Effector memory CD4-positive, alpha-beta T cell (primary cell): ENCODE data around the gene PDE4D.
"Not testable (repeated sequence)": the region's sequence is repeated elsewhere in the genome, so short reads cannot be mapped to it uniquely, and the experiment has no call there.

Experiments
- DNase-seq, 3 donors: peaks; one replicate each; pipeline ENCODE4 v3.0.0-alpha.2; 2020
- H3K27ac ChIP-seq: 2 replicates; pipeline ENCODE4 v1.7.0; 2013; ENCODE audit warnings: mild to moderate bottlenecking, low read length, moderate library complexity; ENCODE audit not compliant: insufficient read depth, poor library complexity, severe bottlenecking
- H3K27me3 ChIP-seq: replicated peaks from 2 replicates; pipeline ENCODE4 v1.7.0; 2013; ENCODE audit warnings: mild to moderate bottlenecking, low read length; ENCODE audit not compliant: insufficient read depth, control insufficient read depth, poor library complexity, severe bottlenecking
- H3K36me3 ChIP-seq: 2 replicates; pipeline ENCODE4 v1.7.0; 2013; ENCODE audit warnings: mild to moderate bottlenecking, low read length, moderate library complexity; ENCODE audit not compliant: control insufficient read depth, insufficient read depth
- H3K4me1 ChIP-seq: 2 replicates; pipeline ENCODE4 v1.7.0; 2013; ENCODE audit warnings: low read length, mild to moderate bottlenecking; ENCODE audit not compliant: control insufficient read depth, insufficient read depth, poor library complexity, severe bottlenecking
- H3K4me3 ChIP-seq: 2 replicates; pipeline ENCODE4 v1.7.0; 2013; ENCODE audit warnings: low read length, low read depth, mild to moderate bottlenecking; ENCODE audit not compliant: insufficient read depth, poor library complexity, severe bottlenecking
- H3K9me3 ChIP-seq: 2 replicates; pipeline ENCODE4 v1.7.0; 2013; ENCODE audit warnings: mild to moderate bottlenecking, low read length, moderate library complexity; ENCODE audit not compliant: control insufficient read depth

Gene PDE4D

GRCh38 chr5:59766427-59767210, 126.9 kb downstream of the PDE4D start:
- no peaks in the 10 kb centered on the region for H3K4me1 ChIP-seq
- H3K27me3 ChIP-seq, result peaks cover 5% of the 10 kb centered on the region
- H3K9me3 ChIP-seq, result no peaks in the 10 kb centered on the region
- H3K27ac ChIP-seq, result no peak overlapping the region
- DNase-seq, result no peak
- H3K36me3 ChIP-seq, result no peaks in the 10 kb centered on the region
- H3K4me3 ChIP-seq, result no peak overlapping the region

DNA sequence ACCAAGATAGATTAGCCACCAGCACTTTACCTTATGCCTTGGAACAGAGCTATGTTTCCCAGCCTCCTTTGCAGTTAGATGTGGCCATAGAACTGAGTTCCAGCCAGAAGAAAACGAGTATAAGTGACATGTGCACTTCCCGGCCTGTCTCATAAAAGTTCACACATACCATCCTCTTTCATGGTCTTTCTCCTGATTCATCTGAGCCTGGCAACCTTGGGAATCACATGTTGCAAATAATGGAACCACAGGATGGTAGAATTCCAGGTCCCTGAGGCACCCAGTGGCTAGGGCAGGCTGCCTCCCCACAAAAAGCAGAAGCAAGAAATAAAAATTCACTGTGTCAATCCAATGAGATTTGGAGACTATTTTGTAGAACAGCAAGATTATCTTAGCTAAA, 128.1 kb downstream of the PDE4D start:
- Histone ChIP-seq H3K9me3 (no peaks in the 10 kb centered on the region), H3K4me3 (no peak overlapping the region), H3K27ac (no peak overlapping the region), H3K36me3 (no peaks in the 10 kb centered on the region), H3K4me1 (no peaks in the 10 kb centered on the region), H3K27me3 (peaks cover 5% of the 10 kb centered on the region)
- no peak for DNase-seq

DNA sequence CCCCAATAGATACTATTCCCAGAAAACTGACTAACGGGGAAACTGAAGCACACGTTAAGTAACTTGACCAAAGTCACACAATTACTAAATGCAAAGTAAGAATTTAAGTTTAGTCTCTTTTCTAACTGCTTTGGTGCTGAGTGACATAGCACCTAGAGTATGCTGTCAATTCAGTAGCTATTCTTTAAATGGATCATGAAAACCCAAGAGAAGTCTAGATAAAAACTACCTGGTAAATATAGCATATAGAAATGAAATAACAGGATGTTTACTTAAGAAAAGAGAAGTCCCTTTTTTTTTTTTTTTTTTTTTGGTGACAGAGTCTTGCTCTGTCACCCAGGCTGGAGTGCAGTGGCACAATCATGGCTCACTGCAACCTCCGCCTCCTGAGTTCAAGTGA, 129.2 kb downstream of the PDE4D start:
- peaks cover 5% of the 10 kb centered on the region for H3K27me3 ChIP-seq
- no peak overlapping the region for H3K4me3 ChIP-seq
- no peaks in the 10 kb centered on the region for H3K4me1 ChIP-seq
- H3K27ac ChIP-seq, result no peak overlapping the region
- no peak for DNase-seq
- no peaks in the 10 kb centered on the region for H3K9me3 ChIP-seq
- no peaks in the 10 kb centered on the region for H3K36me3 ChIP-seq

DNA sequence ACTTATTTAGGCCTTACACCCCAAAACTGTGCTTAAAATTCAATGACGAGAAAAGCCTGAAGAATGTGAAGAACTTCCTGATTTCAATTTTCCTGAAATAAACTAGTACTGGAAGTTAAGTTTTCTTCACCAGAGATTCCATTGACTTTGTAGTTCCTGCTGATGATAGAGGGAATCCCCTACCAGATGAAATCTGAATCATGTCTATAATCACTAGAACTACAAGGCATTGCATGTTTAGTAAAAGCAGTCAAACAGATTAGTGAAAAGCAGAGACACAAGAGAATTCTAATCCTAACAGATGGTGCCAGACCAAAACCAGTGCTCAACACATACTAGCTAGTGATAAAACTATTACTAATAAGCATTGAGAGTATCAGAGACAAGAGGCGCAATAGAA, 130.0 kb downstream of the PDE4D start:
- no peaks in the 10 kb centered on the region for H3K36me3 ChIP-seq
- H3K4me3 ChIP-seq, result no peak overlapping the region
- DNase-seq, result no peak
- peaks cover 4% of the 10 kb centered on the region for H3K27me3 ChIP-seq
- H3K9me3 ChIP-seq, result no peaks in the 10 kb centered on the region
- H3K27ac ChIP-seq, result no peak overlapping the region
- no peaks in the 10 kb centered on the region for H3K4me1 ChIP-seq

DNA sequence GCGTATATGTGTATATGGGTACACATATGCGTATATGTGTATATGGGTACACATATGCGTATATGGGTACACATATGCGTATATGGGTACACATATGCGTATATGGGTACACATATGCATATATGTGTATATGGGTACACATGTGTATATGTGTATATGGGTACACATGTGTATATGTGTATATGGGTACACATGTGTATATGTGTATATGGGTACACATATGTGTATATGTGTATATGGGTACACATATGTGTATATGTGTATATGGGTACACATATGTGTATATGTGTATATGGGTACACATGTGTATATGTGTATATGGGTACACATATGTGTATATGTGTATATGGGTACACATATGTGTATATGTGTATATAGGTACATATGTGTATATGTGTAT, 131.3 kb downstream of the PDE4D start:
- not testable (repeated sequence) for H3K4me3 ChIP-seq, H3K4me1 ChIP-seq, DNase-seq, H3K27ac ChIP-seq, H3K9me3 ChIP-seq, H3K36me3 ChIP-seq, H3K27me3 ChIP-seq

GRCh38 chr5:59760785-59761348, 132.7 kb downstream of the PDE4D start:
- Histone ChIP-seq H3K4me1 (no peaks in the 10 kb centered on the region), H3K27me3 (no peaks in the 10 kb centered on the region), H3K27ac (no peak overlapping the region), H3K4me3 (no peak overlapping the region), H3K9me3 (no peaks in the 10 kb centered on the region), H3K36me3 (no peaks in the 10 kb centered on the region)
- DNase-seq, result no peak

- H3K27ac ChIP-seq, result no peak overlapping the region
- DNase-seq, result no peak
Measured at GRCh38 chr5:59759600-59760351, 133.8 kb downstream of the PDE4D start.

DNA sequence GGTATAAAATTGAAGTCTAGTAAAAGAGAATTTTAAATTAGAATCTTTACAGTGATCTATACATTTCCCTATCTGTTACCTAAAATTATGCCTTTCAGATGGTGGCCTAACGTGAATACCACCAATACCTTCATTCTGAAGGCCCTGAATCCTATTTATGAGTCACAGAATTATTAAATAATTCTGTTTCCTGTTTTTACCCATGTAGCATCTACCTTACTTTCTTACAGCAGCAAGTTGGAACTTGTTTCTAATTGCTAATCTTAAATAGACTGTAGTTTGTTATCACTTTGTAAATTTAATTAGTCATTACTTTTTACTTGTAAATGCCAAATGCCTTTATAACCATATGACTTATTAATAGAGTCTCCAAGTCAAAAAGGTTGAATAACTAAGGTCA, 135.0 kb downstream of the PDE4D start:
- no peaks in the 10 kb centered on the region for H3K9me3 ChIP-seq
- H3K27ac ChIP-seq, result no peak overlapping the region
- H3K36me3 ChIP-seq, result no peaks in the 10 kb centered on the region
- H3K4me3 ChIP-seq, result no peak overlapping the region
- H3K27me3 ChIP-seq, result no peaks in the 10 kb centered on the region
- no peak for DNase-seq
- H3K4me1 ChIP-seq, result no peaks in the 10 kb centered on the region

More at GRCh38 chr5:59759600-59760351, 133.8 kb downstream of the PDE4D start:
- Histone ChIP-seq H3K27me3 (no peaks in the 10 kb centered on the region), H3K4me1 (no peaks in the 10 kb centered on the region), H3K36me3 (no peaks in the 10 kb centered on the region), H3K4me3 (no peak overlapping the region), H3K9me3 (no peaks in the 10 kb centered on the region)

- Histone ChIP-seq H3K4me3 (no peak overlapping the region), H3K4me1 (no peaks in the 10 kb centered on the region), H3K27me3 (no peaks in the 10 kb centered on the region), H3K27ac (no peak overlapping the region), H3K36me3 (no peaks in the 10 kb centered on the region), H3K9me3 (no peaks in the 10 kb centered on the region)
- DNase-seq, result no peak
Measured at GRCh38 chr5:59757442-59757841, 136.1 kb downstream of the PDE4D start.
